HG03097 (cell line): ENCODE data around the gene DCDC2B.
A peak's percentile ranks its signal among the peaks of the same experiment; 100 is the strongest.

Source experiments
- ATAC-seq: cut with Tn5 transposase; IDR thresholded peaks from one replicate; pipeline ENCODE4 v1.9.1; 2021; ENCODE audit not compliant: unreplicated experiment, low FRiP score

Gene DCDC2B

GRCh38 chr1:32221980-32222755 lies 13.3 kb downstream of the DCDC2B start, which contains the start of the genes EIF3I and TMEM234:
Gene EIF3I, plus strand, starts transcription at chr1:32222407. Its CDS starts 35 bp downstream, at chr1:32222442.
Gene TMEM234, minus strand, starts transcription at chr1:32222353. Its CDS starts 31 bp downstream, at chr1:32222322.
- ATAC-seq, result peak; percentile 83

- ATAC-seq, result no peak
Observed at GRCh38 chr1:32223683-32224082, 14.8 kb downstream of the DCDC2B start.

DNA sequence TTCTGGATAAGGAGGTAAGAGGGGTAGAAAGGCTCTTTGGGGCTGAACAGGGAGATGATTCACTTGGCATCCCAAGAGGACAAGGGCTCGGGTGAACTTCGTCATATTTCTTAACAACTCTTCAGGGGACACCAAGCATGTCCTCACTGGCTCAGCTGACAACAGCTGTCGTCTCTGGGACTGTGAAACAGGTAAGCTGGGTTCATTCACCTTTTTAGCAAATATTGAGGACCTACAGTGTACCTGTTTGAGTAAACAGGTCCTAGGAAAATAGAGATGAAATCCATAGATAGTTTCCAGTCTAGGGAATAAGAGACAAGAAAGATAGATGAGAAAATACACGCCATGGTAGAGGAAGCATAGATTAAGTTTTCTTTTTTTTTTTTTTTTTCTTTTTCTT lies 15.4 kb downstream of the DCDC2B start:
- no peak for ATAC-seq

DNA sequence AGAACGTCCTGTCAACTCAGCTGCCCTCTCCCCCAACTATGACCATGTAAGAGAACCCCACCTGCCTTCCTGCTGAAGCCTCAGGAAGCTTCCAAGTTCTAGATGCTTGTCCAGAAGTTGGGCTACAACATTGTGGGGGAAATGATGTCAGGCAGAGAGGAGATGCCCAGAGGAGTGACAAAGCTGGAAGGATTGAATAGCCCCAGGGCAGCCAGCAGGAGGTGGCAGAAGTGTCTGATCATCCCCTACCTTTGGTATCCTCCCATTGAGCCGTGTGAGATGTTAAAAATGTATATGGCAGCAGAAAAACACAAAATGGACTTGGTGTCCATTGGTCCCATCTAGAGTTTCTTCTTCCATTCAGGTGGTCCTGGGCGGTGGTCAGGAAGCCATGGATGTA lies 19.9 kb downstream of the DCDC2B start:
- no peak for ATAC-seq

- no peak for ATAC-seq
Observed at GRCh38 chr1:32231843-32232432, 23.0 kb downstream of the DCDC2B start.

- ATAC-seq, result no peak
Observed at GRCh38 chr1:32232558-32233304, 23.8 kb downstream of the DCDC2B start.

GRCh38 chr1:32234792-32235191 lies 25.9 kb downstream of the DCDC2B start:
- ATAC-seq, result no peak

DNA sequence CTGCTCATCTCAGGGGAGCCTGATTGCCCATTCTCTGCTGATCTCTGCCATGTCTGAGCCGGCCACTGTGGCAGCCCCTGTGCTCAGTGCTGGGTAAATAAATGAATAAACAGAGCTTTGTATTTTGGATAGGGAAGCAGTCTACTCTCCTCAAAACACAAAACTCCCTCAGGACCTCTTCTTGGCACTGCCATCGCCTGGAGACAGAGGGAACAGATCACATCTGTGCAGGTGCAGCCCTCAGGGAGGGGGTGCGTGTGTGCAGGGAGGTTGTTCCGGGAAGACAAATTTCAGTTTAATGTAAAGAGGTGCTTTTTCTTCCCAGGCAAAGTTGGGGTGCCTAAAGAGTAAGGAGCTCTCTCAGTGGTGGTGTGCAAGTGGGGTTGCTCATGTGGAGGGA lies 30.4 kb downstream of the DCDC2B start:
- ATAC-seq, result no peak

GRCh38 chr1:32239790-32240139 lies 30.9 kb downstream of the DCDC2B start:
- ATAC-seq, result no peak

DNA sequence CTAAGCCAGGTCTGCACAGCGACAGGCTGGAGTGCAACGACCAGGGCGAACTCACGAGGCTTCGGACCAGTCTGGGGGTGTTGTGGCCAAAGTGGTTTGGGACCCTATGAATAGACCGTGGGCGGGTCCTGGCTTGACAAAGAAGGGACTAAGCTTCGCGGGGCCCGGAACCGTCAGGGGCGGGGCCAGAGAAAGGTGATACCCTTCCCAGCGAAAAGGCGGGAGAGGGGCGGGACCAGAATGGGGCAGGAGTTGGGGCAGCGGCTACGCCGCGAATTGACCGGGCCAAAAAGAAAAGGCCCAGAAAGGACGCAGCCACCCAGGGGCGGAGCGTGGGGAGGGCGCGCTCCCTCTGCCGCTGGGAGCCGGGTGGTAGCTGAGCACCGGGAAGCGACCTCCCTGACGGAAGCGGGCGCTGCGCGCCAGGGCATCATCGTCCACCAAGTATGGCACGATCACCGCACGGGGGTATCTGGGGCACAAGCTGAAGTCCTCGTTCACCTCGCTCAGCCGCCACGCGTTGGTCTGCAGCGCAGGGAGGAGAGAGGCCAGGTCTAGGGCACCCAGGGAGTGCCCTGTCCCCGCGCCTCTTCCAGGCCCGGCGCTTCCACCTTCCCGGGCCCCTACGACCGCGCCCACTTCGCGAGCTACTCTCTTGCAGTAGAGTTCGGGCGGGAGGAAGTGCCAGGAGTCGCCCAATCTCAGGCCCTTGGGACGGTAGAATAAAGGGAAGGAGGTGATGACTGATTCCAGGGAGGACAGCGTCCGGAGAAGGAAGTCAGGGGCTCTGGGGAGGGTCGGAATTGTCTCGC lies 31.5 kb downstream of the DCDC2B start:
- ATAC-seq, result no peak

- no peak for ATAC-seq
Observed at GRCh38 chr1:32241001-32241763, 32.3 kb downstream of the DCDC2B start.

DNA sequence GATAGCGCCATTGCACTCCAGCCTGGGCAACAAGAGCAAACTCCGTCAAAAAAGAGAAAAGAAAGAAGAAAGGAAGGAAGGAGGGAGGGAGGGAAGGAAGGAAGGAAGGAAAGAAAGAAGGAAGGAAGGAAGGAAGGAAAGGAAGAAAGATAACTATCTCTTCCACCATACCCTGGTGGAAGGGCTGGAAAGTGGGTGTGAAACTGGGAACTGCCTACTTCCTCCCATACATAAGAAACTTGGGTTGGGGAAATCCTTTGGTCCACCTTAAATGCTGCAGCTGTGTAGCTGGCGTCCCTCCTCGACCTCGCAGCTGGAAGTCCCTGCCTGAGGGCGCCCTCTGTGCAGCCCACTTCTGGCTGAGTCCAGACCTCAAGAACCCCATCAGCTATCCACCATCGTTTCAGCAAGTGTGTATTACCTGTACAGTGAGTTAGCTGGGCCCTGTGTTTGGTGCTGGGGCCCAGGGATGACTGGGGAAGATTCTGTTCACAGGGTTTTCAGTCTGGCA lies 33.5 kb downstream of the DCDC2B start:
- no peak for ATAC-seq

DNA sequence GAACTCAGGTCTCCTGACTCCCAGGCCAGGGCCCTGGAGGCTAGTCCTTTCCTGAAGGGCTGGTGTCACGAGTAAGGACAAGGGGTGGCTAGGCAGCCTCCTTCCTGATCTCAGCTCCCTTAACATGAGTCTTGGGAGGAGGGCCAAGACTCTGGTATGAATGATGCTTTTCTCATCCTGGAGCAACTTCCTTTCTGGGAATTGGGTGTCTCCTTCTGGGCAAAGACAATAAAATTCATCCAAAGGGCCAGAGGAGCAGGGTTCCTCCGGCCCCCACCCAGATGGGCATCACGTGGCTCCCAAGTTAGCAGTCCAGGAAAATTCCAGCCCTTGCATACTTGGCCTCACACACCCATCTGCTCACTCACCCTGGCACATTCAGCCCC lies 38.0 kb downstream of the DCDC2B start, which contains the start of gene FAM167B:
Gene FAM167B (plus strand): TSS at position 335 of the 386 bp plus-strand sequence. CDS start 200 bp downstream, outside the sequence.
- no peak for ATAC-seq

DNA sequence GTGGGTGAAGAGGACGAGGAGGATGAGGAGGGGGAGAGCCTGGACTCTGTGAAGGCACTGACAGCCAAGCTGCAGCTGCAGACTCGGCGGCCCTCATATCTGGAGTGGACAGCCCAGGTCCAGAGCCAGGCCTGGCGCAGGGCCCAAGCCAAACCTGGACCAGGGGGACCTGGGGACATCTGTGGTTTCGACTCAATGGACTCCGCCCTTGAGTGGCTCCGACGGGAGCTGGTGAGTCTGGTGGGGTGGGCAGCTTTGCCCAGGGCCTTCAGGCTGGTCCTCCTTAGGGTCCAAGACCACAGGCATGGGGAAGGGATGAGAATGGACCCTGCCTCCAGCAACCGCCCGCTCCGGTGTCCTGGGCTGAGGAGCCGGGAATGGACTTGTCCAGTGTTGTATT lies 38.6 kb downstream of the DCDC2B start:
- ATAC-seq, result no peak

GRCh38 chr1:32247983-32248889 lies 39.3 kb downstream of the DCDC2B start:
- ATAC-seq, result no peak

GRCh38 chr1:32249831-32250525 lies 41.1 kb downstream of the DCDC2B start:
- peak; percentile 49 for ATAC-seq

DNA sequence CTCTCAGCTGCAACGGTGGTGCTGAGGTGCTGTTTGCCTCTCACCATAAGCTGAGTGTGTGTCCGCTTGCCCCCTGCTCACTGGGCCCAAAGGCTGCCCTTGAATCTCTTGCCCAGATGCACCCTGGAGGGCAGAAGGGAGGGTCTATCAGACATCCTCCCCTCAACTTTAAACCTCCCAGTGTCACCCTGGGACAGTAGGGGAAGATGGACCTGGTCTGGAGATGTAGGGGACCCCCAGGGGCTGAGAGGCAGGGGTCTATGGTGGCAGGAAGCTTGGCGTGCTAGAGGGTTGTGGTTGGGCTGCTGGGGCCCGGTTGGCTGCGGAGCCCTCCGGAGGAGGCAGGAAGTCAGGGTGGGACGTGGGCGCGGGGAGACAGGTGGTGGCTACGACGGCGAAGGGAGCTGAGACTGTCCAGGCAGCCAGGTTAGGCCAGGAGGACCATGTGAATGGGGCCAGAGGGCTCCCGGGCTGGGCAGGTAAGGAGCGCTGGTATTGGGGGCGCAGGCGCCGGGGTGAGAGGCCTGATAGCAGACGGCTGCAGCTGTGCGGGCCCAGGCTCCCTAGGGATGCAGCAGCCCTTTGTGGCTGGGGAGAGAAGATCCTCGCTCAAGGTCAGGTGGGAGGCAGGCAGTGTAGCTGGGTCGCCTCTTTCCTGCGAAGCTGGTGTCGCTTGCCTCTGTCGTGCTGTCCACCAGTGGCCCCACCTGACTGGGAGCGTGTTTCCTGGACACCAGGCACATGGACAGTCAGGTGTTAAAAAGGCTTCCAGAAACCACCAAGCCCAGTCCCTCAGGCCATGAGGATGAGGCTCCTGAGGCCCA lies 42.2 kb downstream of the DCDC2B start, which contains the start of gene LCK:
Gene LCK (plus strand): TSS at position 373 of the 824 bp plus-strand sequence. CDS start 23,065 bp downstream, outside the sequence.
- ATAC-seq, result no peak
